NCI-H510A treated with DMSO at 0.1 percent for 48 hours (cell line): Measurements from ENCODE around the gene OR8B8.
A peak's percentile ranks its signal among the peaks of the same experiment; 100 is the strongest.
"Not testable (repeated sequence)": the region's sequence is repeated elsewhere in the genome, so short reads cannot be mapped to it uniquely, and the experiment has no call there.

Source experiments
- DNase-seq: peaks from one replicate; lab custom pipeline; 2025; lab: John Stamatoyannopoulos, UW

The OR8B8 gene

DNA sequence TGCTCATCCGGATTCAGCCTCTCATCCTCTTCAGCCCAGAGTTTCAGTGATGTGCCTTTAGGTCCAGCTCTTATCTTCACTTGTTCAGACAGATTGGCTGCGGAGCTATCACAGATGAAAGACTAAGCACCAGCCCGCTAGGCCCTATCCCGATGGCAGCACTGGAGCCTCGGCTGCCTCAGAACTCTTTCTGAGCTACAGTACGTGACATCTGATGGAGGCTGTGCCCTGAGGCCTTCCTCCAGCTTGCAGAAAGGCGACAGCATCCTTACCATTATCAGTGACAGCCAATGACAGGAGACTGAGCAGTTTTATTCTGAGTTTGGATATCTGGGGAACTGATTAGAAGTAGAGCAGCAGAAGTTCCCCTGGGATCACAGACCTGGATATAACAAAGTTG, 4.0 kb downstream of the OR8B8 start:
- no peak for DNase-seq

DNA sequence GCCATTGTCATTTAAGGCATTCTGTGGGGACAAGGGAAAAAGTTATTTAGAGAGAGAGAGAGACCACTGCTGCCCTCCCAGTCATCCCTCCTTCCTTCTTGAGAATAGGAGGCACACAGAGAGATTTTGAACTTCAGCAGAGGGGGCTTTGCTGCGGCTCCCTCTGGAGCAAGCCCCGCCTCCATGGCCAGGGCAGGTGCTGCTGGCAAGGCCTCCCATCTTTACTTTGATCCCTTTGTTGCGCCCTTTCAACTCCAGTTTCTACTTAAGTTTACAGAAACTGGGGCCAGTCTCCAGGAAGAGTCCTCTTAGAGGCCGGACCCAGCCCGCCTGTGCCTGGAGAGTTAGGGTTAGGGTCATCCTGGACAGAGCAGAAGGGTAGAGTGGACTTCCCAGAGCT, 4.4 kb downstream of the OR8B8 start:
- no peak for DNase-seq

GRCh38 chr11:124440608-124441007, 4.9 kb downstream of the OR8B8 start:
- DNase-seq = no peak

DNA sequence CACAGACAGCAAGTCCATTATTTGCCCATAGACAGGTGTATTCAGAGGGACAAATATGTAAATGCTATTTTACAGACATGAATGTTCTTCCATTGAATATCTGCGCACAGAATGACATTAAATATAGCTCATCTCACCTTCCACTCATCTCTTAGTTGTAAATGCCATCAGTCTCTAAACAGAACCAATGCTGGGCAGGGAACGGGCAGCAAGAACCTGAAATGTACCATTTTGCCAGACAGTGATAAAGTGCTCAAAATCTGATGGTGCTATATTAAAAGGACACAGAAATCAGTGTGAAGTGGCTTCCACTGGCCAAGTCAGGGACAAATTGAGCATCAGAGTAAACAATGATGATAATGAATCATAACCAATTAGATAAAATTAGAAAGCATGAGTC, 10.8 kb downstream of the OR8B8 start:
- no peak for DNase-seq

GRCh38 chr11:124429599-124429998, 15.9 kb downstream of the OR8B8 start:
- DNase-seq = no peak

GRCh38 chr11:124424384-124424921, 21.0 kb downstream of the OR8B8 start, which contains the start of gene OR8B4:
Gene OR8B4, minus strand, starts transcription at chr11:124424871. Its CDS starts 0 bp downstream, at chr11:124424871.
- DNase-seq = no peak

GRCh38 chr11:124421043-124421442, 24.5 kb downstream of the OR8B8 start:
- DNase-seq = no peak

- DNase-seq = peak; percentile 33
Measured at GRCh38 chr11:124415356-124415923, 30.1 kb downstream of the OR8B8 start.

DNA sequence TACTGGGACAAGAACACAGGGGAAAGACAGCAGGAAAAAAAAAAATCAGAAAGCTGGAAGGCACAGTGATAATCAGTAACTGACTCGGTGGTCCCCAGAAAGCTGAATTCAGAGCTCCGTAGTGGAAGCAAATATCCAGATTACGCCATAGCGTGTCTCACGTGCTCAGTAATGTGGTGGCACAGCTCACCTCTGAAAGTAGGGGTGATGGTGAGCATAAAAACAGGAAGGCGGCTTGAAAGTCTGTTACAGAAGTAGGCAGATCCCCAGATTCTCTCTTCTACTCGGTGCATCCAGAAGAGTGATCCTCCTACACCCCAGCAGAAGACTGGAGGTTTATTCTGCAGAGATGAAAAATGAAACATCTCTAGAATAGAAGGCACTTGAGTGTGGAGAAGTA, 35.6 kb downstream of the OR8B8 start:
- no peak for DNase-seq

DNA sequence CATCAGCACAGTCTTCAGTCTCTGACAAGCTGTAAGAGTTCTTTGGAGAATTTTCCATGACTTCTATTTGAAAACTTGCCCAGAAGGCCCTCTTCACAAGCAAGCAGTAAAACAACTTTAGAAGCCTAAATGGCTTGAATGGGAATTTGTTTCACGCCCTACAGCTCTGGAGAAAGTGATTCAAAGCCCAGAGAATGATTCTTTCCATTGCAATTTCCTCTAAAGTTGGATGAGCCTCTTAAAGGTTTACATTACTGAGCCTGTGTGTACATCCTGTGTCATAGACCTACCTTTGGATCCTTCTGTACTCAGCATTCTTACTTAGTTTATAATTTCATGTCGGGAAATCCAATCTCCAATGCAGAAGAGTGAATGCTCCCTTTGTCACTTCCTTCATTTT, 39.9 kb downstream of the OR8B8 start:
- no peak for DNase-seq

DNA sequence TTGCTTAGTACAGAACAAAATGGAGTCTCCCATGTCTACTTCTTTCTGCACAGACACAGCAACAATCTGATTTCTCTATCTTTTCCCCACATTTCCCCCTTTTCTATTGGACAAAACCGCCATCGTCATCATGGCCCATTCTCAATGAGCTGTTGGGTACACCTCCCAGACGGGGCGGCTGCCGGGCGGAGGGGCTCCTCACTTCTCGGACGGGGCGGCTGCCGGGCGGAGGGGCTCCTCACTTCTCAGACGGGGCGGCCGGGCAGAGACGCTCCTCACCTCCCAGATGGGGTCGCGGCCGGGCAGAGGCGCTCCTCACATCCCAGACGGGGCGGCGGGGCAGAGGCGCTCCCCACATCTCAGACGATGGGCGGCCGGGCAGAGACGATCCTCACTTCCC, 42.3 kb downstream of the OR8B8 start:
- DNase-seq = not testable (repeated sequence)

DNA sequence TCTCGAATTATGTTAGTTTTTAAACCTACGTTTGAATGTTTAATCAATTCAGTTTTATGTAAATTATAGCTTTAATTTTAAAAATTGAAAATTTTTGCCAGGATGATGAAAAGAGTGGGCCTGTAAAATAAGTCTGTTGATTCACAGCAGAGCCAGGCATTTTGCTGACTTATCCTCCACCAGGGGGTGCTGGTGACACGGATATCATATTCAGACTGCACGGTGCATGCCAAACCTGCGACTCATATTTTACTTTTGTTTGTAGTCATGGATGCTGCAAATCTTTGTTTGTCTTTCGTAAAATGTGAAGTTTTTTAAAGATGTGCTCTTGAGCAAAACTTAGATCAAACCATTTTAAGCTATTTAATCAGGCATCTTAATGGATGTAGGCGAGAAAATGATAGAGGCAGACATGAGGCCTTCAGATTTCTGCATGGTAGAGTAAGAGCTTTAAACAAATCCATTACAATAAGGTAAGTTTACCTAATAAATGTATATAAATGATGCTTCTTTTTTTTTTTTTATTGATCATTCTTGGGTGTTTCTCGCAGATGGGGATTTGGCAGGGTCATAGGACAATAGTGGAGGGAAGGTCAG, 43.1 kb downstream of the OR8B8 start:
- DNase-seq = no peak

GRCh38 chr11:124398924-124399323, 46.6 kb downstream of the OR8B8 start, which contains the start of gene OR8B3:
Gene OR8B3, minus strand, starts transcription at chr11:124399024. Its CDS starts 1,673 bp downstream, at chr11:124397351.
- no peak for DNase-seq

DNA sequence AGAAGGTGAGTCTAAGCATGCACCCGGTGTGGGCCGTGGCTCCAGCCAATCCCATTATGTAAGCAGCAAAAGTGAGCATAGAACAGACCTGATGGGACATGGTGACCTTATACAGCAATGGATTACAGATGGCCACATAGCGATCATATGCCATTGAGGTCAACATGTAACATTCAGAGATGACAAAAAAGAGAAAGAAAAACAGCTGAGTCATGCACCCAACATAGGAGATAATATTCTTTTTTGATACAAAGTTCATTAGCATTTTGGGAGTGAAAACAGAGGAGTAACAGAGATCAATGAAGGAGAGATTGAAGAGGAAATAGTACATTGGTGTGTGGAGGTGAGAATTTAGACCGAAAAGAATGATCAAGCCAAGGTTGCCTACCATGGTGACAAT, 48.6 kb downstream of the OR8B8 start:
- DNase-seq = not testable (repeated sequence)

DNA sequence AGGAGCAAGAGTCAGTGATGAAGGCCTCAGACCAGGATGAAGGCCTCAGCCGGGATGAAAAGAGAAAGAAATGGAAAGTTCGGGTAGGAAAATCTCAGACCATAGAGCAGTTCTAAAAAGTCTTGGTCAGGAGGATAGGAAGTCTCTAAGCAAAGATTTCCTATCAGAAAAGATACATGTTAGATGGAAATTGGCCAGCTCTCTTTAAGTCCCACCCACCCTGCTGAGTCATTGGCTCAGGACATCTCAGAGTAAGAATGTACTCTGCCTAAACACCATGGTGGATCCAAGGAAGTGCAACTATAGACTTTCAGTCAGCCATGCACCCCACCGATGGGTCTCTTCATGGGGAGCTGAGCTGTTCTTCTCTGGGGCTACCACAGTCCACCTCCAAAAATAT, 51.1 kb downstream of the OR8B8 start:
- DNase-seq = no peak
